ENCODE data around the gene SH3PXD2B.
"Not testable (repeated sequence)": the region's sequence is repeated elsewhere in the genome, so short reads cannot be mapped to it uniquely, and the experiment has no call there.

Gene SH3PXD2B

DNA sequence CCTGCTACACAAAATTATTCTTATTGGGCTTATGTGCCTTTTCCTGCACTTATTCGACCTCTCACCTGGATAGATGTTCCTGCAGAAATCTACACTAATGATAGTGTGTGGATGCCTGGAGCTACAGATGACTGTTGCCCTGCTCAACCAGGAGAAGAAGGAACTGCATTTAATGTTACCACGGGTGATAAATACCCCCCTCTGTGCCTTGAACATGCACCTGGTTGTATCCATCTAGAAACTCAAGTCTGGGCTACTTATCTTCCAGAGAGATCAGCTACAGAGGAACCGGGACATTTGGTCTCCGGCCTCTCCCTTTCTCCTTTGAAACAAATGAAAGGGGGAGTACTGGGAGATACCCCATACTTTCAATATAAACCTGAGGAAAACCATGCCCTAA is 54.5 kb downstream of the SH3PXD2B start:
- DNase-seq (ENCODE audit: low spot score): no peak

GRCh38 chr5:172399336-172399735 is 55.0 kb downstream of the SH3PXD2B start:
- DNase-seq (ENCODE audit: low spot score): no peak

- not testable (repeated sequence) for DNase-seq (ENCODE audit: low spot score)
Observed at GRCh38 chr5:172398645-172399044, 55.7 kb downstream of the SH3PXD2B start.

GRCh38 chr5:172396994-172397393 is 57.3 kb downstream of the SH3PXD2B start:
- not testable (repeated sequence) for DNase-seq (ENCODE audit: low spot score)

- DNase-seq (ENCODE audit: low spot score): no peak
Observed at GRCh38 chr5:172396220-172396619, 58.1 kb downstream of the SH3PXD2B start.

- no peak for DNase-seq (ENCODE audit: low spot score)
Observed at GRCh38 chr5:172395483-172395882, 58.8 kb downstream of the SH3PXD2B start.

GRCh38 chr5:172389578-172390112 is 64.7 kb downstream of the SH3PXD2B start:
- no peak for DNase-seq (ENCODE audit: low spot score)

- no peak for DNase-seq (ENCODE audit: low spot score)
Observed at GRCh38 chr5:172388246-172388733, 66.0 kb downstream of the SH3PXD2B start.

- no peak for DNase-seq (ENCODE audit: low spot score)
Observed at GRCh38 chr5:172385707-172386106, 68.6 kb downstream of the SH3PXD2B start.

DNA sequence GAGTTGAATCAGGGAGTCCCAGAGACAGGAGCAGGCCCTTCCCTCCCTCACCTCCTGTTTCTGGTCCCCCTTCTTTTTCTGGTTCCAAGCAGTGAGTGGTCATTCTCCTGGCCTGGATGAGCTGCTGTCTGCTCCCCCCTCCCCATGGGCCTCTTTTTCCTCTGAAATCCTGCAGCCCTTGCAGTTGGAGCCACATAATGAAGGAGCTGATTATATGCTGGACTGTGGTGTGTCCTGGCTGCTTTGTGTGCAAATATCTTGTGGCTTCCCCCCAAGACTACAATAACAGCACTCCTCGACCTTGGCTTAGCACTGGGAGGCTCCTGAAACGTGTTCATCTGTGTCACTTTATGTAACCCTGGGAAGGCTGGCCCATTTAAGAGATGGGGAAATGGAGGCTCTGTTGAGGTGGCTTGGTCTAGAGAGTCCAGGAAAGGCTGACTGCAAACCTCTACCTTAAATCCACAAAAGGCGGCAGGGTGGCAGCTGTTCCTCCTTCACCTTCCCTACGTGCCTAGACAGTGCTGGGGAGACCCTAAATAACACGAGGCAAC is 69.2 kb downstream of the SH3PXD2B start:
- no peak for DNase-seq (ENCODE audit: low spot score)

GRCh38 chr5:172383191-172383802 is 71.0 kb downstream of the SH3PXD2B start:
- peak; percentile 72 for DNase-seq (ENCODE audit: low spot score)

- peak; percentile 35 for DNase-seq (ENCODE audit: low spot score)
Observed at GRCh38 chr5:172380987-172381643, 73.2 kb downstream of the SH3PXD2B start.

DNA sequence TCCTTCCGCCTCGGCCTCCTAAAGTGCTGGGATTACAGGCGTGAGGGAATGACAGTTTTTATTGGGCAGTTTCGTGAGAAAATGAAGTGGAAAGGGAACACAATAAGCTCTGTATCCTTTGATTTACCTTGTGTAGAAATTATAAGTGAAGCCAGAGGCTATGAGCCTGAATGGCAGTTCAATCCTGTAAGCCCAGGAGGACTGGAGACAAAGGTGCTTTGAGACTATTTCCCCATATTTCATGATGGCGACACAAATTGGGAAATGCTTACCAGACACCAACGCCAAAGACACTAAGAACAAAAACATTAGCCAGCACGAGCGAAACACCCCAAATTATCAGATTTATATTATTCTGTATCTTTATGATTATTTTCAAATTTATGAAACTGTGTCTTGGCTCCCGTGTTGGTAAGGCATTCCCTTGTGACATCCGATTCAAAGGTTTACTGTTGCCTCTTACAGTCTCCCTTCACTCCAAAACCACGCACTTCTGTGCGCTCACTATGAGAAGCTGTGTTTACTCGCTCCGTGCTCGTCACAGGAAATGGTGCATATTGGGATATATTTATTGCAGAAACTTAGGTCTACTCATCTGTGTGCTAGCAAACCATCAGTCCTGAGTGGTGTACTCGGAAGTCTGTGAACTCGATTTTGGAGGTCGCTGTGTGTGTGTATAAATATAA is 73.9 kb downstream of the SH3PXD2B start:
- DNase-seq (ENCODE audit: low spot score): no peak

DNA sequence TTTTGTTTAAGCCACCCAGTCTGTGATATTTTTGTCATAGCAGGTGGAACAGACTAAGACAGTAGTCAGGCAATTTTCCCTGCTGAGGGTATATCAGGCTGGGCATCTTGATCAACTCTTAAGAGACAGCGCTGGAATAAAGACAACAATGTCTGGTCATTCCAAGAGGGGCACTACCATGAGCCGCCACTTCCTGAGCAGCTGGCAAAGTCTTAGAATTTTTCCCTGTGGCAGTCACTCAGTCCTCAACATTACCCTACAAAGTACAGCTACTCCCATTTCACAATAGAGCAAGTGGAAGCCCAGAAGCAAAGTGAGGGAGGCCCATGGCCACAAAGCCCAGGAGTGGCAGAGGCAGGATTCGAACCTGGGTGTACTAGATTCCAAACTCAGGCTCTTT is 74.8 kb downstream of the SH3PXD2B start:
- DNase-seq (ENCODE audit: low spot score): no peak

DNA sequence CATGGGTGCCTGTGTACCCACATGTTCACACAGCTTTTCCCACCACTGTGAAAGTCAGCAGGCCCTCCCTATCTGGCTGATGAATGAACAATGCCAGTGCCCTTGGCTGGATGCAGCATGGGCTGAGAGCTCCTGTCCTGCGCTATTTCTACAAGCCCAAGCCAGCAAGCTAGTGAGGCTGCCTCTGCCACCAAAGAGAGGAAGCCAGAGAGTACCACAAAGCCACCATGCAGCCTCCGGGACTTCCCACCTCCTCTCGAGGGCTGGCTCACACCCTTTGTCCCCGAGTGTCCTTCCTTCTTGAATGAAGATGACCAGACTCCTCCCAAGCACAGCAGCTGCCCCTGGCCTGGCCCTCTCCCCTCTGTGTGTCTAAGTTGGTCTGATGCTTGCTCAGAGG is 76.5 kb downstream of the SH3PXD2B start:
- DNase-seq (ENCODE audit: low spot score): no peak

DNA sequence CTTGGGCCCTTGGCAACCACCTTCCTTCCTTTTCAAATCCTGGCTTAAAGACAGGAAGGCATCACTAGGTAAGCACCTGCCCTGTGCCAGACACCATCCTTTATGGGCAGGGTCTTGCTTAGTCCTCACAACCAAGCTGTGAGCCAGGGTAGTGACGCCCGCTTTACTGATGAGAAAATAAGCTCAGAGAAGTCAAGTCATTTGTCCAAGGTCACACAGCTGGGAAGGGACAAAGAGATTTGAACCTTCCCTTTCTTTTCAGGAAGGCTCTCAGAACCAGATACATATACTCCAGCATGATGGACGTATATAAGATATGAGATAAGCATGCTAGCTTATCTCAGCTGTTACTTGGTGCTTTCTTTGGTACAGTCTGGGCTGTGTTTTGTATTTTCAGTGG is 76.9 kb downstream of the SH3PXD2B start:
- DNase-seq (ENCODE audit: low spot score): no peak

DNA sequence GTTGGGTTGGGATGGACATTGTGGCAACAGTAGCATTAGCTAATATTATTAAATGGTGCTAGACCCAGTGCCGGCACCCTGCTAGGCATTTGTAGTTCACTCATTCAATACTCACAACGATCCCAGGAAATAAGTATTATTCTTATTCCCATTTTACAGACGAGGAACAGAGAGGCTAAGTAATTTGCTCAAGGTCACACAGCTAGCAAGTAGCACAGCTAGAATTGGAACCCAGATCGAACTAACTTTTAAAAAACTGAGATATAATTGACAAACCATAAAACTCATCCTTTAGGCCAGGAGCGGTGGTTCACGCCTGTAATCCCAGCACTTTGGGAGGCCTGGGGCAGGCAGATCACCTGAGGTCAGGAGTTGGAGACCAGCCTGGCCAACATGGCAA is 79.5 kb downstream of the SH3PXD2B start:
- DNase-seq (ENCODE audit: low spot score): no peak

DNA sequence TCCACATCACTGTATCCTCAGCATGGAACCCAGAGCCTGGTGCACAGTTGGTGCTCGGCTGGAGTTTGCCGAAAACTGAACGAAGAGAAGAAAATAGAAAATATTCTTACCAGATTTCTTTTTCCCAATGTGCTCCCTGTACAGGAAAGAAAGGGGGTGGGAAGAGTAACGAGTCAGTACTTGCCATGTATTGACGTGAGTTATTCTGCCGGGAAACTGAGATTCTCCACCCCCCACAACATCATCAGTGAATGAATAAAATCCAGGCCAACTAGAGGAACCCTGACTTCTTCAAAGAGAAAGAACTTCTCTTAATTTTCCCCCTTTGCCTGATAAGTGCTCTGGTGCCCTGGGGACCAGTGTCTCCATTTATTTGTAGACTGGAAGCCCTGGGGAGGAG is 80.6 kb downstream of the SH3PXD2B start:
- no peak for DNase-seq (ENCODE audit: low spot score)

GRCh38 chr5:172371684-172372083 is 82.6 kb downstream of the SH3PXD2B start:
- no peak for DNase-seq (ENCODE audit: low spot score)

DNA sequence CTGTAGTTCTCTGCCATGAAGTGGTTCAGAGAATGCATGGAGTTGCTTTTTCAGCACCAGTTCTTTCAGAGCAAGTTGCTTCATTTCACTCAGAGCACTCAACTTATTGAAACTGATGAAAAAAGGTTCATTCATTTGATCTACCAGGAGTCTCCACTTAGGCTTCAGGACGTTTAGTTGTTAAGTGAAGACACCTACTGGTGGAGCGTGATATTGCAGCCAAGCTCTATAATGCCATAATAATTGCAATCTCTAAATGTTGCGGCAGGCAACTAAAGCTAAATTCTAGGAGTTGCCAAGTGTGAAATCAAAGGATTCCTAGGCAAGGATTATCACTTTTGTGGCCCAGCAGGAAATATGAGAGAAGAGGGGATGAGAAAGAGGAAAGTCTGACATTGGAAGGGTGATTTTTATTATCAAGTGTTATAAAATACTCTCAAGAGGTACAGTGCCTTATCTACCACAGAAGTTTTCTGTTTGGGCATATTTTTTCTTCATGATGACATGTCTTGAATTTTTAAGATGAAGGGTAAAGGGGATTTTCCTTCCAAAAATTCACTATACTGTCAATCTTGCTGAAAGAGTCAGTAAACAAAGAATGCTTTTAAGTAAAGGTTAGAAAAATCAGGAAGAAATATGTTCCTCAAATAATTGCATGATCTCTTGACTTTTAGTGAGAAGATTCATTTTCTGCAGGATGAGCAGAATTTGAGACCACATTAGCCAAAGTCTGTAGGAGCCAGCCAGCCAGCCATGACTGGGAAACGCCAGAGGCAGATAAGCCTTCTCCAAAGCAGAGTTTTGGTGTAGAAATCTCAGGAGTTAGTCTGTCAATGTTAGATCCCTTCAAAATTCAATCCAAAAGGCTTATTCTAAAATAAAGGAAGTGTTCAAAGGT is 83.4 kb downstream of the SH3PXD2B start:
- peak; percentile 46 for DNase-seq (ENCODE audit: low spot score)

DNA sequence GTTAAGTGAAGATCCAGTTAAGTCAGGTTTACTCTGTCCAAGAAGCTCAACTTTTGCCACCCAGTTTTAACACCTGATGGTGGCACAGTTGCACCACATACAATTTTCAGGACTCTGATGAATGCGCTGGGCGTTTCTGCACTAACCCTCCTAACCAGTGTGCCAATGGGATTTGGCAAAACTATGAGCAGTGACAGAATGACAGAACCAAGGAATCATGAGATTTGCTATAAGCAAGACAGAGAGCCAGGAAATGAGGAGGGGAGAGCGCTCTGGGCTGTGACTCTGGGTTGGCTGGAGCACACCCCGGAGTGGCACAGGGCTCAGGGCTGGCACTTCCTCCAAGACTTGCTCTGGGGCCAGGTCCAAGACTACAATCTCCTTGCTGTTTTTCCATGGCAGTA is 84.1 kb downstream of the SH3PXD2B start:
- no peak for DNase-seq (ENCODE audit: low spot score)

DNA sequence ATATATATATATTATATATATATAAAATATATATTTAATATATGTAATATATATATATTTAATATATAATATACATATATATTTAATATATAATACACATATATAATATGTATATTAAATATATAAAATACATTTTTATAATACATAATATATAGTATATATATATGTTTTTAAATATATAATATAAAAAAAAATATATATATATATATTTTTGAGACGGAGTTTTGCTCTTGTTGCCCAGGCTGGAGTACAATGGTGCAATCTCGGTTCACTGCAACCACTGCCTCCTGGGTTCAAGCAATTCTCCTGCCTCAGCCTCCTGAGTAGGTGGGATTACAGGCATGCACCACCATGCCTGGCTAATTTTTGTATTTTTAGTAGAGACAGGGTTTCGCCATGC is 85.6 kb downstream of the SH3PXD2B start:
- not testable (repeated sequence) for DNase-seq (ENCODE audit: low spot score)
